Astrocyte of the spinal cord (primary cell): Measurements from ENCODE around the gene WDR37.

Experiments used
- DNase-seq: peaks from one replicate; pipeline ENCODE4 v3.0.0; 2011; ENCODE audit warnings: low read depth, low spot score
- H3K4me3 ChIP-seq: 2 replicates; pipeline ENCODE4 v1.5.1; 2011; ENCODE audit warnings: low read depth, mild to moderate bottlenecking, low read length, moderate library complexity
- CTCF ChIP-seq: IDR thresholded peaks from 2 replicates; pipeline ENCODE4 v1.5.1; 2012; ENCODE audit warnings: low read depth, mild to moderate bottlenecking, low read length, inconsistent platforms
- in situ Hi-C: cut with HindIII; loops from 2 replicates; pipeline ENCODE4 v1.10.0; 2017; ENCODE audit warnings: low sequenced_read_pairs

The WDR37 gene

GRCh38 chr10:1109795-1110673, 53.8 kb downstream of the WDR37 start:
- no peak overlapping the region for H3K4me3 ChIP-seq
- in situ Hi-C loops = no loop called here
- peak; percentile 82 for TF ChIP-seq CTCF
- peak; percentile 83 for DNase-seq

- TF ChIP-seq CTCF = no peak
- in situ Hi-C loops = no loop called here
- no peak overlapping the region for H3K4me3 ChIP-seq
- DNase-seq = no peak
These were observed 54.5 kb downstream of the WDR37 start for GRCh38 chr10:1110674-1111119.

GRCh38 chr10:1114315-1114714, 58.1 kb downstream of the WDR37 start:
- TF ChIP-seq CTCF = no peak
- in situ Hi-C loops = no loop called here
- no peak overlapping the region for H3K4me3 ChIP-seq
- DNase-seq = no peak

GRCh38 chr10:1114719-1115606, 58.8 kb downstream of the WDR37 start:
- in situ Hi-C loops = no loop called here
- no peak overlapping the region for H3K4me3 ChIP-seq
- DNase-seq = no peak
- TF ChIP-seq CTCF = no peak

- TF ChIP-seq CTCF = no peak
- no peak overlapping the region for H3K4me3 ChIP-seq
- in situ Hi-C loops = no loop called here
- no peak for DNase-seq
These were observed 59.4 kb downstream of the WDR37 start for GRCh38 chr10:1115607-1115955.

GRCh38 chr10:1116051-1116450, 59.9 kb downstream of the WDR37 start:
- DNase-seq = no peak
- H3K4me3 ChIP-seq = no peak overlapping the region
- no peak for TF ChIP-seq CTCF
- in situ Hi-C loops = no loop called here
